Epithelial cell of proximal tubule (primary cell): Measurements from ENCODE around the gene SPIN3. TPM values are rescaled to one million over a fixed set of nuclear protein-coding genes. Genes with fewer than 3 reads are reported as not detected.
"Not testable (repeated sequence)": the region's sequence is repeated elsewhere in the genome, so short reads cannot be mapped to it uniquely, and the experiment has no call there.

ENCODE experiments used
- DNase-seq: peaks from one replicate; pipeline ENCODE4 v3.0.0-alpha.2; 2011; ENCODE audit warnings: low read depth
- H3K4me3 ChIP-seq: 2 replicates; pipeline ENCODE4 v1.5.1; 2011; ENCODE audit warnings: low read depth, mild to moderate bottlenecking, low read length
- CTCF ChIP-seq: conservative IDR thresholded peaks from 2 replicates; pipeline ENCODE4 v1.5.1; 2012; ENCODE audit warnings: low read depth, mild to moderate bottlenecking, low read length
- total RNA-seq: library from RNA; depleted of rRNA; stranded (reverse); fragments of >200 nt; gene quantifications from 2 replicates; pipeline ENCODE4 v1.2.3, GENCODE V29; 2015

SPIN3 gene
- 2.8 and 3.5 TPM in 2 replicates for total RNA-seq

- peak; percentile 22 for DNase-seq
- no peak for TF ChIP-seq CTCF
- peak within 1 kb of the TSS; percentile 82 for H3K4me3 ChIP-seq
Measured at GRCh38 chrX:56995271-56995994, at the start of gene SPIN3. Gene SPIN3, minus strand, starts transcription at chrX:56995541. Its CDS starts 594 bp downstream, at chrX:56994947.

GRCh38 chrX:57044245-57044644, 48.9 kb upstream of the SPIN3 start:
- DNase-seq = no peak
- H3K4me3 ChIP-seq = no peak overlapping the region

GRCh38 chrX:57037265-57037664, 41.9 kb upstream of the SPIN3 start:
- DNase-seq, H3K4me3 ChIP-seq: not testable (repeated sequence)

More at GRCh38 chrX:57044245-57044644, 48.9 kb upstream of the SPIN3 start:
- no peak for TF ChIP-seq CTCF

GRCh38 chrX:56994375-56995270, 718 bp downstream of the SPIN3 start:
- peak overlapping the region; percentile 82 for H3K4me3 ChIP-seq
- no peak for TF ChIP-seq CTCF
- no peak for DNase-seq

GRCh38 chrX:56987741-56988140, 7.6 kb downstream of the SPIN3 start:
- DNase-seq = no peak
- TF ChIP-seq CTCF = no peak
- H3K4me3 ChIP-seq = no peak overlapping the region

- DNase-seq = no peak
- no peak for TF ChIP-seq CTCF
- H3K4me3 ChIP-seq = no peak overlapping the region
Measured at GRCh38 chrX:56986138-56986537, 9.2 kb downstream of the SPIN3 start.

- TF ChIP-seq CTCF = peak; percentile 65
- no peak overlapping the region for H3K4me3 ChIP-seq
- no peak for DNase-seq
Measured at GRCh38 chrX:56978172-56978571, 17.2 kb downstream of the SPIN3 start.
